A673 (cell line): Measurements from ENCODE around the gene KYAT1.

Experiments used
- CTCF ChIP-seq: fragments of 300-800, 200-600 bp; sonication (generic); conservative IDR thresholded peaks from 2 replicates; pipeline ENCODE4 v1.5.1; 2017; ENCODE audit warnings: low read depth, mild to moderate bottlenecking, antibody characterized with exemption, low read length, moderate library complexity, mixed read lengths
- EZH2 ChIP-seq: fragments of 200-600 bp; sonication (generic); IDR thresholded peaks from 2 replicates; pipeline ENCODE4 v1.6.1; 2017; ENCODE audit warnings: borderline replicate concordance, low read depth, mild to moderate bottlenecking, mixed read lengths, antibody characterized with exemption, low read length; ENCODE audit not compliant: poor library complexity, severe bottlenecking

DNA sequence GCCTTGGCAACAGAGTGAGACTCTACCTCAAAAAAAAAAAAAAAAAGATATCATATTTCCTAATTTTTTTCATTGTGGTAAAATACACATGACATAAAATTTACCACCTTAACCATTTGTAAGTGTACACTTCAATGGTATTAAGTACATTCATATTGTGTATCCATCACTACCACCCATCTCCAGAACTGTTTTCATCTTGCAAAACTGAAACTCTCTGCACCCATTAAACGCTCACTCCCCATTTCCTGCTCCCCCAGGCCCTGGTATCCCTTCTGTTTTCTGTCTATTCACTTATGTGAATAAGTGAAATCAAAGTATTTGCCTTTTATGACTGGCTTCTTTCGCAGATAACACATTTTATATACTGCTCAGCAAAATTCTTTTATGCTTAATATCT is 13.0 kb upstream of the KYAT1 start:
- TF ChIP-seq CTCF (no peak), EZH2 (no peak)
